Prostate gland (tissue), 2 donors: Measurements from ENCODE around the gene SLC24A3. TPM values are rescaled to one million over a fixed set of nuclear protein-coding genes. Genes with fewer than 3 reads are reported as not detected.

ENCODE experiments used
- DNase-seq: peaks from one replicate; pipeline ENCODE4 v3.0.0-alpha.2; 2019; ENCODE audit warnings: low spot score
- H3K27ac ChIP-seq, 2 donors: fragments of 200-600 bp; sonication (generic); 2 replicates each; pipeline ENCODE4 v1.5.1; 2017 to 2019
- H3K27me3 ChIP-seq: fragments of 200-600 bp; sonication (generic); replicated peaks from 2 replicates; pipeline ENCODE4 v1.5.1; 2019; ENCODE audit not compliant: insufficient read depth
- H3K36me3 ChIP-seq, 2 donors: fragments of 200-600 bp; sonication (generic); 1 replicate in 1 of 2; 2 replicates in 1 of 2; pipeline versions ENCODE4 v1.5.1 to v1.8.1; 2017 to 2019
- H3K4me1 ChIP-seq: fragments of 200-600 bp; sonication (generic); replicated peaks from 2 replicates; pipeline ENCODE4 v1.5.1; 2019
- H3K4me3 ChIP-seq, 2 donors: fragments of 200-600 bp; sonication (generic); 2 replicates each; pipeline ENCODE4 v1.5.1; 2017 to 2019
- H3K9me3 ChIP-seq: fragments of 200-600 bp; sonication (generic); 2 replicates; pipeline ENCODE4 v1.5.1; 2017
- CTCF ChIP-seq, 4 experiments: fragments of 200-600 bp in 2 of 4; fragments of 450-650 bp in 2 of 4; sonication (generic) in 2 of 4; IDR thresholded peaks; 1 replicate in 3 of 4; 2 replicates in 1 of 4; pipeline ENCODE4 v1.5.1; 2016 to 2019; ENCODE audit warnings: antibody characterized with exemption in 4 of 4, mild to moderate bottlenecking in 2 of 4, moderate library complexity in 2 of 4
- POLR2A ChIP-seq: fragments of 450-650 bp; IDR thresholded peaks from one replicate; pipeline ENCODE4 v1.6.1; 2016; ENCODE audit warnings: antibody characterized with exemption, mild to moderate bottlenecking
- POLR2AphosphoS5 ChIP-seq: sonication (generic); formaldehyde crosslinking; IDR thresholded peaks from one replicate; pipeline ENCODE4 v1.6.1; 2017; ENCODE audit warnings: antibody characterized with exemption
- WGBS: methylation state at CpG from one replicate; pipeline ENCODE4 v1.1.5; 2018; 5-methylcytosine and 5-hydroxymethylcytosine counted together
- intact Hi-C: fragments of 100-400 bp; cut with DNase I; formaldehyde crosslinking; loops from one replicate; pipeline ENCODE4 v1.14.2; 2022
- total RNA-seq, 2 donors: library from RNA; depleted of rRNA; stranded (reverse); fragments of >200 nt; gene quantifications; one replicate each; pipeline ENCODE4 v1.1.0, GENCODE V29; 2016

SLC24A3 gene
- total RNA-seq, 2 donors from 2014 or later: 4.6 to 8.0 TPM

- Histone ChIP-seq H3K4me1 (no peaks in the 10 kb centered on the region), H3K27ac (no peak overlapping the region), H3K36me3 (no peaks in the 10 kb centered on the region), H3K27me3 (no peaks in the 10 kb centered on the region), H3K9me3 (no peaks in the 10 kb centered on the region), H3K4me3 (no peak overlapping the region)
- TF ChIP-seq POLR2AphosphoS5 (no peak), POLR2A (no peak), CTCF (IDR thresholded peaks at IDR 0.05) (no peak)
- WGBS: 59% methylated on average over 1 of the region's 1 CpG
- no peak for DNase-seq
- intact Hi-C loops: no loop called here
Observed at GRCh38 chr20:19414600-19414999, 202.2 kb downstream of the SLC24A3 start.

- no peak for TF ChIP-seq POLR2AphosphoS5
- TF ChIP-seq CTCF (IDR thresholded peaks at IDR 0.05): no peak
- TF ChIP-seq POLR2A: no peak
- WGBS: 97% methylated on average over 1 of the region's 1 CpG
Observed at GRCh38 chr20:19415786-19416185, 203.3 kb downstream of the SLC24A3 start.

GRCh38 chr20:19416627-19417026, 204.2 kb downstream of the SLC24A3 start:
- Histone ChIP-seq H3K27me3 (no peaks in the 10 kb centered on the region), H3K36me3 (no peaks in the 10 kb centered on the region), H3K9me3 (no peaks in the 10 kb centered on the region), H3K4me1 (no peaks in the 10 kb centered on the region), H3K4me3 (no peak overlapping the region), H3K27ac (no peak overlapping the region)
- DNase-seq: no peak
- intact Hi-C loops: no loop called here
- TF ChIP-seq CTCF (IDR thresholded peaks at IDR 0.05): no peak
- no peak for TF ChIP-seq POLR2AphosphoS5
- TF ChIP-seq POLR2A: no peak
- WGBS: 91% methylated on average over 2 of the region's 2 CpGs

More at GRCh38 chr20:19415786-19416185, 203.3 kb downstream of the SLC24A3 start:
- DNase-seq: no peak
- H3K4me1 ChIP-seq: no peaks in the 10 kb centered on the region
- intact Hi-C loops: no loop called here
- no peak overlapping the region for H3K27ac ChIP-seq
- H3K27me3 ChIP-seq: no peaks in the 10 kb centered on the region
- no peaks in the 10 kb centered on the region for H3K36me3 ChIP-seq
- H3K9me3 ChIP-seq: no peaks in the 10 kb centered on the region
- H3K4me3 ChIP-seq: no peak overlapping the region

- Histone ChIP-seq H3K4me3 (no peak overlapping the region), H3K9me3 (no peaks in the 10 kb centered on the region), H3K36me3 (no peaks in the 10 kb centered on the region), H3K27ac (no peak overlapping the region), H3K4me1 (no peaks in the 10 kb centered on the region), H3K27me3 (no peaks in the 10 kb centered on the region)
- no peak for DNase-seq
- TF ChIP-seq CTCF (IDR thresholded peaks at IDR 0.05): no peak
- no peak for TF ChIP-seq POLR2A
- TF ChIP-seq POLR2AphosphoS5: no peak
- 20% methylated on average over 4 of the region's 4 CpGs for WGBS
- intact Hi-C loops: no loop called here
Observed at GRCh38 chr20:19419396-19419795, 207.0 kb downstream of the SLC24A3 start.

- no peak for TF ChIP-seq POLR2AphosphoS5
- no peak for TF ChIP-seq POLR2A
- TF ChIP-seq CTCF (IDR thresholded peaks at IDR 0.05): no peak
- H3K27me3 ChIP-seq: no peaks in the 10 kb centered on the region
- H3K4me1 ChIP-seq: no peaks in the 10 kb centered on the region
- WGBS: 72% methylated on average over 9 of the region's 9 CpGs
- H3K9me3 ChIP-seq: no peaks in the 10 kb centered on the region
- H3K4me3 ChIP-seq: no peak overlapping the region
- intact Hi-C loops: no loop called here
- H3K27ac ChIP-seq: no peak overlapping the region
- H3K36me3 ChIP-seq: no peaks in the 10 kb centered on the region
- DNase-seq: no peak
Observed at GRCh38 chr20:19423097-19423899, 210.9 kb downstream of the SLC24A3 start.
